ENCODE results near the gene MT4. TPM values are rescaled to one million over a fixed set of nuclear protein-coding genes. Genes with fewer than 3 reads are reported as not detected.
A peak's percentile ranks its signal among the peaks of the same experiment; 100 is the strongest.

MT4 gene
- total RNA-seq, 2 experiments from 2014 or later: not detected

GRCh38 chr16:56547949-56548567 lies 16.8 kb upstream of the MT4 start:
- ATAC-seq: no peak
- intact Hi-C loops (cut with micrococcal nuclease): no loop called here
- Mint-ChIP-seq H3K27me3 (no peaks in the 10 kb centered on the region), H3K36me3 (ENCODE audit: low read depth) (no peaks in the 10 kb centered on the region), H3K9me3 (no peaks in the 10 kb centered on the region), H3K4me1 (ENCODE audit: low read depth) (peaks cover 11% of the 10 kb centered on the region), H3K27ac (no peak overlapping the region), H3K4me3 (no peak overlapping the region)
- ChIA-PET POLR2A (interaction anchor here (0.5 to 1.3 kb wide), 2 partner anchors 28 to 67 kb away, joined by 3 read pairs; partner anchors contain the start of gene BBS2), CTCF (interaction anchor here (0.9 to 1.6 kb wide), 2 partner anchors 31 to 34 kb away, joined by 4 read pairs; no protein-coding TSS in a partner anchor)
- DNase-seq: no peak
- no peak for TF ChIP-seq CTCF (IDR thresholded peaks at IDR 0.05)

- H3K4me1 Mint-ChIP-seq (ENCODE audit: low read depth): peaks cover 11% of the 10 kb centered on the region
Observed at GRCh38 chr16:56549161-56549560, 15.7 kb upstream of the MT4 start.

GRCh38 chr16:56549744-56550385 lies 15.0 kb upstream of the MT4 start:
- ATAC-seq: peak; percentile 66
- Mint-ChIP-seq H3K27me3 (peaks cover 6% of the 10 kb centered on the region), H3K9me3 (no peaks in the 10 kb centered on the region), H3K4me1 (ENCODE audit: low read depth) (peaks cover 11% of the 10 kb centered on the region), H3K4me3 (no peak overlapping the region), H3K27ac (no peak overlapping the region), H3K36me3 (ENCODE audit: low read depth) (no peaks in the 10 kb centered on the region)
- CTCF ChIA-PET: interaction anchor here (0.5 kb wide), 1 partner anchor 11 kb away, joined by 3 read pairs; no protein-coding TSS in a partner anchor
- POLR2A ChIA-PET: interaction anchor here (1.3 kb wide), 1 partner anchor 30 kb away, joined by 3 read pairs; the partner anchor contains the start of gene BBS2
- peak; percentile 35 for DNase-seq
- no peak for TF ChIP-seq CTCF (IDR thresholded peaks at IDR 0.05)
- intact Hi-C loops (cut with micrococcal nuclease): no loop called here

More at GRCh38 chr16:56549161-56549560, 15.7 kb upstream of the MT4 start:
- intact Hi-C loops (cut with micrococcal nuclease): no loop called here
- no peaks in the 10 kb centered on the region for H3K9me3 Mint-ChIP-seq
- H3K4me3 Mint-ChIP-seq: no peak overlapping the region
- DNase-seq (no peak), ATAC-seq (no peak)
- H3K27me3 Mint-ChIP-seq: peaks cover 6% of the 10 kb centered on the region
- ChIA-PET CTCF (interaction anchor here (0.5 kb wide), 1 partner anchor 12 kb away, joined by 3 read pairs; no protein-coding TSS in a partner anchor), POLR2A (interaction anchor here (1.3 kb wide), 1 partner anchor 29 kb away, joined by 3 read pairs; the partner anchor contains the start of gene BBS2)
- H3K36me3 Mint-ChIP-seq (ENCODE audit: low read depth): no peaks in the 10 kb centered on the region
- H3K27ac Mint-ChIP-seq: no peak overlapping the region
- no peak for TF ChIP-seq CTCF (IDR thresholded peaks at IDR 0.05)

- Mint-ChIP-seq H3K9me3 (no peaks in the 10 kb centered on the region), H3K27me3 (peaks cover 8% of the 10 kb centered on the region), H3K4me1 (ENCODE audit: low read depth) (peaks cover 9% of the 10 kb centered on the region), H3K36me3 (ENCODE audit: low read depth) (no peaks in the 10 kb centered on the region), H3K27ac (no peak overlapping the region), H3K4me3 (no peak overlapping the region)
- no peak for TF ChIP-seq CTCF (IDR thresholded peaks at IDR 0.05)
- intact Hi-C loops (cut with micrococcal nuclease): no loop called here
- ChIA-PET POLR2A (interaction anchor here (0.6 kb wide), 1 partner anchor 169 kb away, joined by 3 read pairs; no protein-coding TSS in a partner anchor), CTCF (interaction anchor here (1.6 kb wide), 1 partner anchor 26 kb away, joined by 6 read pairs; no protein-coding TSS in a partner anchor)
- ATAC-seq (no peak), DNase-seq (no peak)
Observed at GRCh38 chr16:56551796-56552738, 12.8 kb upstream of the MT4 start.
